ENCODE measurements around the gene PITRM1.

The PITRM1 gene

GRCh38 chr10:3097160-3097559 lies 75.4 kb downstream of the PITRM1 start:
- Histone ChIP-seq H3K27ac (ENCODE audit: insufficient read depth, low read length, poor library complexity, severe bottlenecking) (no peak overlapping the region), H3K27me3 (replicated peaks; ENCODE audit: control insufficient read depth, insufficient read depth, low read length, poor library complexity, severe bottlenecking) (no peaks in the 10 kb centered on the region), H3K4me3 (ENCODE audit: insufficient read depth, low read depth, low read length, poor library complexity, severe bottlenecking) (no peak overlapping the region), H3K9me3 (ENCODE audit: control insufficient read depth, low read length) (no peaks in the 10 kb centered on the region), H3K4me1 (ENCODE audit: control insufficient read depth, insufficient read depth, low read length, poor library complexity, severe bottlenecking) (peaks cover 7% of the 10 kb centered on the region), H3K36me3 (ENCODE audit: control insufficient read depth, insufficient read depth, low read length) (peaks cover 24% of the 10 kb centered on the region)
- no peak for DNase-seq

- no peak for DNase-seq
- H3K27ac ChIP-seq (ENCODE audit: insufficient read depth, low read length, poor library complexity, severe bottlenecking), result no peak overlapping the region
- H3K36me3 ChIP-seq (ENCODE audit: control insufficient read depth, insufficient read depth, low read length), result peaks cover 18% of the 10 kb centered on the region
- no peak overlapping the region for H3K4me3 ChIP-seq (ENCODE audit: insufficient read depth, low read depth, low read length, poor library complexity, severe bottlenecking)
- H3K4me1 ChIP-seq (ENCODE audit: control insufficient read depth, insufficient read depth, low read length, poor library complexity, severe bottlenecking), result peaks cover 7% of the 10 kb centered on the region
- H3K9me3 ChIP-seq (ENCODE audit: control insufficient read depth, low read length), result no peaks in the 10 kb centered on the region
- H3K27me3 ChIP-seq (replicated peaks; ENCODE audit: control insufficient read depth, insufficient read depth, low read length, poor library complexity, severe bottlenecking), result no peaks in the 10 kb centered on the region
Measured at GRCh38 chr10:3096149-3096548, 76.4 kb downstream of the PITRM1 start.

GRCh38 chr10:3095373-3096139 lies 77.0 kb downstream of the PITRM1 start:
- no peaks in the 10 kb centered on the region for H3K27me3 ChIP-seq (replicated peaks; ENCODE audit: control insufficient read depth, insufficient read depth, low read length, poor library complexity, severe bottlenecking)
- H3K4me1 ChIP-seq (ENCODE audit: control insufficient read depth, insufficient read depth, low read length, poor library complexity, severe bottlenecking), result peaks cover 7% of the 10 kb centered on the region
- no peak for DNase-seq
- no peak overlapping the region for H3K4me3 ChIP-seq (ENCODE audit: insufficient read depth, low read depth, low read length, poor library complexity, severe bottlenecking)
- no peak overlapping the region for H3K27ac ChIP-seq (ENCODE audit: insufficient read depth, low read length, poor library complexity, severe bottlenecking)
- no peaks in the 10 kb centered on the region for H3K9me3 ChIP-seq (ENCODE audit: control insufficient read depth, low read length)
- H3K36me3 ChIP-seq (ENCODE audit: control insufficient read depth, insufficient read depth, low read length), result peaks cover 13% of the 10 kb centered on the region

GRCh38 chr10:3094609-3095036 lies 78.0 kb downstream of the PITRM1 start:
- H3K27me3 ChIP-seq (replicated peaks; ENCODE audit: control insufficient read depth, insufficient read depth, low read length, poor library complexity, severe bottlenecking), result no peaks in the 10 kb centered on the region
- peaks cover 7% of the 10 kb centered on the region for H3K4me1 ChIP-seq (ENCODE audit: control insufficient read depth, insufficient read depth, low read length, poor library complexity, severe bottlenecking)
- DNase-seq, result no peak
- H3K36me3 ChIP-seq (ENCODE audit: control insufficient read depth, insufficient read depth, low read length), result peaks cover 3% of the 10 kb centered on the region
- no peak overlapping the region for H3K27ac ChIP-seq (ENCODE audit: insufficient read depth, low read length, poor library complexity, severe bottlenecking)
- no peaks in the 10 kb centered on the region for H3K9me3 ChIP-seq (ENCODE audit: control insufficient read depth, low read length)
- no peak overlapping the region for H3K4me3 ChIP-seq (ENCODE audit: insufficient read depth, low read depth, low read length, poor library complexity, severe bottlenecking)

- no peak overlapping the region for H3K27ac ChIP-seq (ENCODE audit: insufficient read depth, low read length, poor library complexity, severe bottlenecking)
- peaks cover 7% of the 10 kb centered on the region for H3K4me1 ChIP-seq (ENCODE audit: control insufficient read depth, insufficient read depth, low read length, poor library complexity, severe bottlenecking)
- no peak overlapping the region for H3K4me3 ChIP-seq (ENCODE audit: insufficient read depth, low read depth, low read length, poor library complexity, severe bottlenecking)
- H3K27me3 ChIP-seq (replicated peaks; ENCODE audit: control insufficient read depth, insufficient read depth, low read length, poor library complexity, severe bottlenecking), result no peaks in the 10 kb centered on the region
- no peaks in the 10 kb centered on the region for H3K36me3 ChIP-seq (ENCODE audit: control insufficient read depth, insufficient read depth, low read length)
- no peak for DNase-seq
- H3K9me3 ChIP-seq (ENCODE audit: control insufficient read depth, low read length), result no peaks in the 10 kb centered on the region
Measured at GRCh38 chr10:3093996-3094395, 78.6 kb downstream of the PITRM1 start.

- Histone ChIP-seq H3K27ac (ENCODE audit: insufficient read depth, low read length, poor library complexity, severe bottlenecking) (no peak overlapping the region), H3K4me3 (ENCODE audit: insufficient read depth, low read depth, low read length, poor library complexity, severe bottlenecking) (no peak overlapping the region), H3K36me3 (ENCODE audit: control insufficient read depth, insufficient read depth, low read length) (no peaks in the 10 kb centered on the region), H3K9me3 (ENCODE audit: control insufficient read depth, low read length) (no peaks in the 10 kb centered on the region), H3K4me1 (ENCODE audit: control insufficient read depth, insufficient read depth, low read length, poor library complexity, severe bottlenecking) (peaks cover 7% of the 10 kb centered on the region), H3K27me3 (replicated peaks; ENCODE audit: control insufficient read depth, insufficient read depth, low read length, poor library complexity, severe bottlenecking) (no peaks in the 10 kb centered on the region)
- no peak for DNase-seq
Measured at GRCh38 chr10:3091921-3092320, 80.7 kb downstream of the PITRM1 start.

GRCh38 chr10:3090914-3091787 lies 81.4 kb downstream of the PITRM1 start:
- H3K4me1 ChIP-seq (ENCODE audit: control insufficient read depth, insufficient read depth, low read length, poor library complexity, severe bottlenecking), result peaks cover 7% of the 10 kb centered on the region
- DNase-seq, result no peak
- H3K4me3 ChIP-seq (ENCODE audit: insufficient read depth, low read depth, low read length, poor library complexity, severe bottlenecking), result no peak overlapping the region

GRCh38 chr10:3090388-3090787 lies 82.2 kb downstream of the PITRM1 start:
- no peaks in the 10 kb centered on the region for H3K9me3 ChIP-seq (ENCODE audit: control insufficient read depth, low read length)
- DNase-seq, result no peak
- H3K4me1 ChIP-seq (ENCODE audit: control insufficient read depth, insufficient read depth, low read length, poor library complexity, severe bottlenecking), result peaks cover 7% of the 10 kb centered on the region
- no peaks in the 10 kb centered on the region for H3K27me3 ChIP-seq (replicated peaks; ENCODE audit: control insufficient read depth, insufficient read depth, low read length, poor library complexity, severe bottlenecking)
- no peak overlapping the region for H3K27ac ChIP-seq (ENCODE audit: insufficient read depth, low read length, poor library complexity, severe bottlenecking)
- H3K4me3 ChIP-seq (ENCODE audit: insufficient read depth, low read depth, low read length, poor library complexity, severe bottlenecking), result no peak overlapping the region
- H3K36me3 ChIP-seq (ENCODE audit: control insufficient read depth, insufficient read depth, low read length), result no peaks in the 10 kb centered on the region

More at GRCh38 chr10:3090914-3091787, 81.4 kb downstream of the PITRM1 start:
- Histone ChIP-seq H3K27ac (ENCODE audit: insufficient read depth, low read length, poor library complexity, severe bottlenecking) (no peak overlapping the region), H3K9me3 (ENCODE audit: control insufficient read depth, low read length) (no peaks in the 10 kb centered on the region), H3K36me3 (ENCODE audit: control insufficient read depth, insufficient read depth, low read length) (no peaks in the 10 kb centered on the region), H3K27me3 (replicated peaks; ENCODE audit: control insufficient read depth, insufficient read depth, low read length, poor library complexity, severe bottlenecking) (no peaks in the 10 kb centered on the region)

All from effector memory CD4-positive, alpha-beta T cell (primary cell).